Parathyroid adenoma (tissue), 2 donors: ENCODE measurements around the gene PLA2G4A.

Experiments
- H2AFZ ChIP-seq: fragments of 300-600 bp; sonication (generic); one replicate; pipeline ENCODE4 v1.7.0; 2017; ENCODE audit warnings: antibody characterized with exemption, mild to moderate bottlenecking
- H3K27ac ChIP-seq: fragments of 300-600 bp; sonication (generic); one replicate; pipeline ENCODE4 v1.7.0; 2017
- H3K27me3 ChIP-seq: fragments of 300-600 bp; sonication (generic); one replicate; pipeline ENCODE4 v1.7.0; 2017; ENCODE audit warnings: low read length; ENCODE audit not compliant: control insufficient read depth, insufficient read depth
- H3K36me3 ChIP-seq: fragments of 300-600 bp; sonication (generic); one replicate; pipeline ENCODE4 v1.7.0; 2017; ENCODE audit warnings: low read length; ENCODE audit not compliant: control insufficient read depth, insufficient read depth
- H3K4me1 ChIP-seq: fragments of 300-600 bp; sonication (generic); one replicate; pipeline ENCODE4 v1.7.0; 2017; ENCODE audit warnings: control low read depth
- H3K4me2 ChIP-seq: fragments of 300-600 bp; sonication (generic); one replicate; pipeline ENCODE4 v1.7.0; 2017; ENCODE audit warnings: low read length
- H3K4me3 ChIP-seq: fragments of 300-600 bp; sonication (generic); one replicate; pipeline ENCODE4 v1.7.0; 2017; ENCODE audit warnings: low read depth, low read length
- H3K79me2 ChIP-seq: fragments of 300-600 bp; sonication (generic); one replicate; pipeline ENCODE4 v1.7.0; 2017; ENCODE audit warnings: control low read depth
- H3K9ac ChIP-seq: fragments of 300-600 bp; sonication (generic); one replicate; pipeline ENCODE4 v1.7.0; 2017; ENCODE audit warnings: mild to moderate bottlenecking
- H3K9me3 ChIP-seq: fragments of 300-600 bp; sonication (generic); one replicate; pipeline ENCODE4 v1.7.0; 2017; ENCODE audit warnings: low read length; ENCODE audit not compliant: control insufficient read depth
- TF ChIP-seq, protein P1 (sequence below): fragments of 300-600 bp; sonication (generic); IDR thresholded peaks from one replicate; pipeline ENCODE4 v1.7.0; 2017; ENCODE audit warnings: antibody characterized with exemption, mild to moderate bottlenecking
- donor health status: primary hyperparathyroidism.

PLA2G4A gene

DNA sequence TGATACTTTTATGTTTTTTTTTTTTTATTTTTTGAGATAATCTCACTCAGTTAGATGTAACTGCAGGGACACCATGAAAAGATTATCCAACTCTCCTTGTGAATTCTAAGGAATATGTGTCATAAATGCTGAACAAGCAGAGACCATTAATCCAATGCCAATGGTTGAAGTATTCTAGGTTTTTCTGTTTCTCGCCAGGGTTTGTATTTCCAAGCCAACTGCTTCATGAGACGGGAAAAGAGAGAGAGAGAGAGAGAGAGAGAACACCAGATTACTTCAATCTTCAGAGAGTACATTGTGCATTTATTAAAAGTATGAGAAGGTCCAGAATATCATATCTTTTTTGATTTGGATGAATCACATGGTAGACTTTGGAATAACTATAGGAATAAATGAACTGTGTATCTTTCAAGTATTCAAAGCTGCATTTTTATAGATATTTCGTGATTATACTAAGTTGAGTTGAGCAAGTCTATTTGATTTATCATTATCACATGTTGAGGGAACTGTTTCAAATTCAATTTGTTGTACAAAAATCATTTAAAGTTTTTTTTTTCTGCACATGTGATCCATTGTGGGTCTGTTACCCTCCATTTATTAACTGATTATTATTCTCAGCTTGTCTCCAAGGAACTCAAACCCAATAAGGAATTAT, 108.4 kb downstream of the PLA2G4A start:
- Histone ChIP-seq H3K9me3 (no peaks in the 10 kb centered on the region), H3K79me2 (no peaks in the 10 kb centered on the region), H3K9ac (no peak overlapping the region), H2AFZ (no peak overlapping the region), H3K36me3 (no peaks in the 10 kb centered on the region), H3K4me3 (no peak overlapping the region), H3K4me1 (no peaks in the 10 kb centered on the region), H3K4me2 (no peak overlapping the region), H3K27ac (no peak overlapping the region), H3K27me3 (no peaks in the 10 kb centered on the region)
- TF ChIP-seq, protein P1, sequence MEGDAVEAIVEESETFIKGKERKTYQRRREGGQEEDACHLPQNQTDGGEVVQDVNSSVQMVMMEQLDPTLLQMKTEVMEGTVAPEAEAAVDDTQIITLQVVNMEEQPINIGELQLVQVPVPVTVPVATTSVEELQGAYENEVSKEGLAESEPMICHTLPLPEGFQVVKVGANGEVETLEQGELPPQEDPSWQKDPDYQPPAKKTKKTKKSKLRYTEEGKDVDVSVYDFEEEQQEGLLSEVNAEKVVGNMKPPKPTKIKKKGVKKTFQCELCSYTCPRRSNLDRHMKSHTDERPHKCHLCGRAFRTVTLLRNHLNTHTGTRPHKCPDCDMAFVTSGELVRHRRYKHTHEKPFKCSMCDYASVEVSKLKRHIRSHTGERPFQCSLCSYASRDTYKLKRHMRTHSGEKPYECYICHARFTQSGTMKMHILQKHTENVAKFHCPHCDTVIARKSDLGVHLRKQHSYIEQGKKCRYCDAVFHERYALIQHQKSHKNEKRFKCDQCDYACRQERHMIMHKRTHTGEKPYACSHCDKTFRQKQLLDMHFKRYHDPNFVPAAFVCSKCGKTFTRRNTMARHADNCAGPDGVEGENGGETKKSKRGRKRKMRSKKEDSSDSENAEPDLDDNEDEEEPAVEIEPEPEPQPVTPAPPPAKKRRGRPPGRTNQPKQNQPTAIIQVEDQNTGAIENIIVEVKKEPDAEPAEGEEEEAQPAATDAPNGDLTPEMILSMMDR: no peak

DNA sequence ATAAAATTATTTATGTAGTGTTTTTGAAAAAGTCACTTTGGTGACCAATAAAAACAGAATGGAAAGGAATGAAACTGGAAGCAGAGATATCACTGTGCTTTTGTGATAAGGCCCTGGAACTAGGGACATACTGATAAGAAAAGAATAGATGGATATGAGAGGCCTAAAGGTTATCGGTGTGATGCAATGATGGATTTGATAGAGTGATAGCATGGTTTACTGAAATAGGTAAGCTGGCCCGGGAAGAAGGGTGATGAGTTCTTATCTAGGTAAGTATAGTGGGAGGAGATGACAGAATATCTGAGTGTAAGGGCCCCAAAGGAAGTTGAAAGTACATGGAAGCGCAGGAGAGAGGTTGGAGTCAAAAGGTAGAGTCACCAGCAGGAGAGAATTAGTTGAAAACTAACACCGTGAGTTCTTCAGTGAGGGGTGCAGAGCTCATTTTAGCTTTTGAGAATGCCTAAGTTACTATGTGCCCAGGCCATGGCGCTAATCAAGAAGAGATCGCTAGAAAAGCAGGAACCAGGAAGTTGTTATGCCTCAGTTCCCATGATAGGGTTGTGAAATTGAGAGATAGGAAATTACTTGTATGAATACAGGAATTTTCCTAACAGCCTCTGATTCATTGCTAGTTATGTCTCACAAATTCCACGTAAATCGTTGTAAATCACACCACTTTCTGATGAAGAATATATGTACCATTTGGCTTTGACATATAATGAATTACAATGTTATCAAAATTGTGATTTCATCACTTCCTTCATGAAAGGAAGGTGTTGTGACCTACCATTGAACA, 115.3 kb downstream of the PLA2G4A start:
- H3K36me3 ChIP-seq: no peaks in the 10 kb centered on the region

DNA sequence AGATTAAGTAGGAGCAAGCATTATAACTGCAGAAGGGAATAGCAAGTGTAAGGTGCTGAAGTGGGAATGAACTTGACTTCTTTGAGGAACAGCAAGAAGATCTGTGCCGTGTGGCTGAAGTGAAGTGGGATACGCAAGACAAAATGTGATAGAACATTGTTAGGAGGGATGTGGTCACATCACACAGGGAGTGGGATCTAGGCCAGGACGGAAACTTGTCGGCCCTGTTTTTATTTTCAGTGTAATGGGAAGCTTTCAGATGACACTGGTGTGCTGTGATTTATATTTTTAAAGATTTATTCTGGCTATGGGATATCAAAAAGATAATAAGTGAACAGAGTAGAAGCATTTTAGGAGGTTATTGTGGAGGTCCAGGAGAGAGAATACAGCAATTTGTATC, 116.4 kb downstream of the PLA2G4A start:
- H3K27me3 ChIP-seq: no peaks in the 10 kb centered on the region
- no peaks in the 10 kb centered on the region for H3K36me3 ChIP-seq
- H3K4me3 ChIP-seq: no peak overlapping the region
- no peak overlapping the region for H3K9ac ChIP-seq
- no peaks in the 10 kb centered on the region for H3K79me2 ChIP-seq
- no peak overlapping the region for H3K4me2 ChIP-seq
- TF ChIP-seq, protein P1: no peak
- H3K9me3 ChIP-seq: no peaks in the 10 kb centered on the region
- H3K4me1 ChIP-seq: no peaks in the 10 kb centered on the region
- H2AFZ ChIP-seq: no peak overlapping the region
- H3K27ac ChIP-seq: no peak overlapping the region

More for the DNA sequence above, 115.3 kb downstream of the PLA2G4A start:
- Histone ChIP-seq H2AFZ (no peak overlapping the region), H3K27me3 (no peaks in the 10 kb centered on the region), H3K4me1 (no peaks in the 10 kb centered on the region), H3K4me3 (no peak overlapping the region), H3K79me2 (no peaks in the 10 kb centered on the region), H3K27ac (no peak overlapping the region), H3K9me3 (no peaks in the 10 kb centered on the region), H3K9ac (no peak overlapping the region), H3K4me2 (no peak overlapping the region)
- TF ChIP-seq, protein P1: no peak

DNA sequence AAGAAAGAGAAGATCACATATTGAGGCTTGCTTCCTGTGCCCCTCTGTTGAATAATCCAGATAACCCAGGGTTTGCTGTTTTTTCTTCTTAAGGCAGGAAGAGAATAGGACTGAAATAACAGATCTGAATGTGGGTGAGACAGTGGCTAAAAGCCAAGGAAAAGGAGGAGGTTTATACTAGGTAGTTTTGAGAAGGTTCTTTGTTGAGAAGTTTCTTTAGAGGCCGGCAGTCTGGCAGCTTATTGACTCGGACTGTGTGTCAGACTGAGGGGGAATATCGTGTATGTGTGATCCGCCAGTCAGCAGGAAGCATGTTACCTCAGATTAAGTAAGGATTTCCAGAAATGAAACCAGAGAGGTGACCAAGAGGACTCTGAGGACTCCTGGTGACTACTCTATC, 119.8 kb downstream of the PLA2G4A start:
- Histone ChIP-seq H3K36me3 (no peaks in the 10 kb centered on the region), H3K27ac (no peak overlapping the region), H3K9me3 (no peaks in the 10 kb centered on the region), H3K4me1 (no peaks in the 10 kb centered on the region), H3K9ac (no peak overlapping the region), H2AFZ (no peak overlapping the region), H3K27me3 (no peaks in the 10 kb centered on the region), H3K4me2 (no peak overlapping the region), H3K4me3 (no peak overlapping the region), H3K79me2 (no peaks in the 10 kb centered on the region)
- TF ChIP-seq, protein P1: no peak
